ENCODE measurements around the gene HSD3B2. TPM values are rescaled to one million over a fixed set of nuclear protein-coding genes. Genes with fewer than 3 reads are reported as not detected.

The HSD3B2 gene
- polyA plus RNA-seq, 1 donor from 2014 or later: not detected

GRCh38 chr1:119390526-119390925 lies 24.4 kb upstream of the HSD3B2 start:
- Histone ChIP-seq H3K4me3 (ENCODE audit: low read length) (no peak overlapping the region), H3K27me3 (ENCODE audit: insufficient read depth, low read depth, low read length) (no peaks in the 10 kb centered on the region), H3K9me3 (ENCODE audit: low read length) (no peaks in the 10 kb centered on the region), H3K9me2 (ENCODE audit: insufficient read depth, low read length) (no peaks in the 10 kb centered on the region), H3F3A (ENCODE audit: insufficient read depth, low read length, poor library complexity, severe bottlenecking) (no peaks in the 10 kb centered on the region), H4K20me1 (ENCODE audit: insufficient read depth) (no peaks in the 10 kb centered on the region), H3K36me3 (ENCODE audit: insufficient read depth, low read length) (no peaks in the 10 kb centered on the region), H3K9ac (ENCODE audit: low read length) (no peak overlapping the region), H3K79me2 (replicated peaks; ENCODE audit: insufficient read depth, low read length) (no peaks in the 10 kb centered on the region), H3K4me2 (ENCODE audit: low read length) (no peak overlapping the region), H2AFZ (ENCODE audit: low read depth, low read length) (no peak overlapping the region), H3K27ac (ENCODE audit: low read length) (no peak overlapping the region)
- TF ChIP-seq SMC3 (conservative IDR thresholded peaks at IDR 0.05; ENCODE audit: poor library complexity) (no peak), CTCF (IDR thresholded peaks at IDR 0.05; ENCODE audit: poor library complexity, severe bottlenecking) (no peak), EZH2 (IDR thresholded peaks at IDR 0.05; ENCODE audit: borderline replicate concordance, insufficient read depth, low read length, poor library complexity, severe bottlenecking) (no peak), EP300 (conservative IDR thresholded peaks at IDR 0.05; ENCODE audit: poor library complexity, severe bottlenecking) (no peak), POLR2AphosphoS5 (IDR thresholded peaks at IDR 0.05) (no peak), RAD21 (conservative IDR thresholded peaks at IDR 0.05) (no peak), MXI1 (conservative IDR thresholded peaks at IDR 0.05; ENCODE audit: poor library complexity, severe bottlenecking) (no peak), TAF1 (IDR thresholded peaks at IDR 0.05; ENCODE audit: low read depth) (no peak)
- TF ChIP-seq, protein P1, sequence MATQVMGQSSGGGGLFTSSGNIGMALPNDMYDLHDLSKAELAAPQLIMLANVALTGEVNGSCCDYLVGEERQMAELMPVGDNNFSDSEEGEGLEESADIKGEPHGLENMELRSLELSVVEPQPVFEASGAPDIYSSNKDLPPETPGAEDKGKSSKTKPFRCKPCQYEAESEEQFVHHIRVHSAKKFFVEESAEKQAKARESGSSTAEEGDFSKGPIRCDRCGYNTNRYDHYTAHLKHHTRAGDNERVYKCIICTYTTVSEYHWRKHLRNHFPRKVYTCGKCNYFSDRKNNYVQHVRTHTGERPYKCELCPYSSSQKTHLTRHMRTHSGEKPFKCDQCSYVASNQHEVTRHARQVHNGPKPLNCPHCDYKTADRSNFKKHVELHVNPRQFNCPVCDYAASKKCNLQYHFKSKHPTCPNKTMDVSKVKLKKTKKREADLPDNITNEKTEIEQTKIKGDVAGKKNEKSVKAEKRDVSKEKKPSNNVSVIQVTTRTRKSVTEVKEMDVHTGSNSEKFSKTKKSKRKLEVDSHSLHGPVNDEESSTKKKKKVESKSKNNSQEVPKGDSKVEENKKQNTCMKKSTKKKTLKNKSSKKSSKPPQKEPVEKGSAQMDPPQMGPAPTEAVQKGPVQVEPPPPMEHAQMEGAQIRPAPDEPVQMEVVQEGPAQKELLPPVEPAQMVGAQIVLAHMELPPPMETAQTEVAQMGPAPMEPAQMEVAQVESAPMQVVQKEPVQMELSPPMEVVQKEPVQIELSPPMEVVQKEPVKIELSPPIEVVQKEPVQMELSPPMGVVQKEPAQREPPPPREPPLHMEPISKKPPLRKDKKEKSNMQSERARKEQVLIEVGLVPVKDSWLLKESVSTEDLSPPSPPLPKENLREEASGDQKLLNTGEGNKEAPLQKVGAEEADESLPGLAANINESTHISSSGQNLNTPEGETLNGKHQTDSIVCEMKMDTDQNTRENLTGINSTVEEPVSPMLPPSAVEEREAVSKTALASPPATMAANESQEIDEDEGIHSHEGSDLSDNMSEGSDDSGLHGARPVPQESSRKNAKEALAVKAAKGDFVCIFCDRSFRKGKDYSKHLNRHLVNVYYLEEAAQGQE (IDR thresholded peaks at IDR 0.05; ENCODE audit: borderline replicate concordance): no peak

- Histone ChIP-seq H3F3A (ENCODE audit: insufficient read depth, low read length, poor library complexity, severe bottlenecking) (no peaks in the 10 kb centered on the region), H3K9ac (ENCODE audit: low read length) (no peak overlapping the region), H3K9me3 (ENCODE audit: low read length) (no peaks in the 10 kb centered on the region), H3K4me2 (ENCODE audit: low read length) (no peak overlapping the region), H3K4me3 (ENCODE audit: low read length) (no peak overlapping the region), H2AFZ (ENCODE audit: low read depth, low read length) (no peak overlapping the region), H3K27ac (ENCODE audit: low read length) (no peak overlapping the region), H3K36me3 (ENCODE audit: insufficient read depth, low read length) (no peaks in the 10 kb centered on the region), H3K9me2 (ENCODE audit: insufficient read depth, low read length) (no peaks in the 10 kb centered on the region), H3K27me3 (ENCODE audit: insufficient read depth, low read depth, low read length) (no peaks in the 10 kb centered on the region), H4K20me1 (ENCODE audit: insufficient read depth) (no peaks in the 10 kb centered on the region), H3K79me2 (replicated peaks; ENCODE audit: insufficient read depth, low read length) (no peaks in the 10 kb centered on the region)
- TF ChIP-seq SMC3 (conservative IDR thresholded peaks at IDR 0.05; ENCODE audit: poor library complexity): no peak
- TF ChIP-seq RAD21 (conservative IDR thresholded peaks at IDR 0.05): no peak
- TF ChIP-seq CTCF (IDR thresholded peaks at IDR 0.05; ENCODE audit: poor library complexity, severe bottlenecking): no peak
- TF ChIP-seq TAF1 (IDR thresholded peaks at IDR 0.05; ENCODE audit: low read depth): no peak
- no peak for TF ChIP-seq POLR2AphosphoS5 (IDR thresholded peaks at IDR 0.05)
- no peak for TF ChIP-seq EP300 (conservative IDR thresholded peaks at IDR 0.05; ENCODE audit: poor library complexity, severe bottlenecking)
- TF ChIP-seq EZH2 (IDR thresholded peaks at IDR 0.05; ENCODE audit: borderline replicate concordance, insufficient read depth, low read length, poor library complexity, severe bottlenecking): no peak
- TF ChIP-seq, protein P1 (IDR thresholded peaks at IDR 0.05; ENCODE audit: borderline replicate concordance): no peak
- TF ChIP-seq MXI1 (conservative IDR thresholded peaks at IDR 0.05; ENCODE audit: poor library complexity, severe bottlenecking): no peak
These were observed 23.2 kb upstream of the HSD3B2 start for GRCh38 chr1:119391749-119392148.
